ENCODE measurements around the gene SDK1. TPM values are rescaled to one million over a fixed set of nuclear protein-coding genes. Genes with fewer than 3 reads are reported as not detected.

SDK1 gene
- total and polyA plus RNA-seq, 2 donors (not counting 3 experiments of a cell fraction or from before 2014, with no cell fraction given), result 1.6 to 3.9 TPM

DNA sequence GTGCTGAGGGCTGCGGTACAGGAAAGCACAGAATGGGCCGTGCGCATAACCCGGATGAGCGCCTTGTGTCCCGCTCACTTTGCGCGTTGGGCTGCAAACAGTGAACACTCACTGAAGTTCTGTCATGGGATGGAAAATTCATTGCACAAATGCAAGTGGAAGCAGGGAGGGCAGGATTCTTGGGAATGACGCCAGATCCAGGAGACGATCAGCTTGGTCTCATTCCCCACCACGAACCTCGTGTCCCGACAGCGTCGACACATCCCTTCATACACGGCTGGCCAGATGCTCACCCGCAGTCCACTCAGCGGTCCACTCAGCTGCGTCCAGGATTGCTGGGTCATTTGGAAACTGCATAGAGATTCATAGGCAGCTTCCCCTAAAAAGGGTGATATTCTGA, 607.1 kb downstream of the SDK1 start:
- no peak for DNase-seq (ENCODE audit: low read depth, low spot score)
- intact Hi-C loops (cut with micrococcal nuclease), result no loop called here
- H3K4me2 ChIP-seq (ENCODE audit: insufficient read depth, low read length), result no peak overlapping the region
- no peak overlapping the region for H3K4me3 ChIP-seq (replicated peaks in 1 of 3; ENCODE audit: insufficient read depth in 1 of 3, low read depth in 1 of 3, low read length in 3 of 3)
- dilution Hi-C loops (cut with MboI; ENCODE audit: extremely low pct_ligation_motif_present, low sequenced_read_pairs), result no loop called here
- H3K9me3 ChIP-seq (replicated peaks; ENCODE audit: control insufficient read depth, insufficient read depth, low read length), result no peaks in the 10 kb centered on the region
- ChIA-PET CTCF (no interaction called here), POLR2A (no interaction called here)
- no peak overlapping the region for H2AFZ ChIP-seq (ENCODE audit: low read depth, low read length)
- no peaks in the 10 kb centered on the region for H4K20me1 ChIP-seq (replicated peaks; ENCODE audit: control insufficient read depth, extremely low read depth, insufficient read depth, low read length)
- no peak for FAIRE-seq
- TF ChIP-seq FOS (IDR thresholded peaks at IDR 0.05; ENCODE audit: borderline replicate concordance, insufficient read depth, low read length) (no peak), POLR2A (IDR thresholded peaks at IDR 0.05; ENCODE audit: low read depth, low read length) (no peak), EZH2 (IDR thresholded peaks at IDR 0.05; ENCODE audit: borderline replicate concordance, low read depth, low read length, severe bottlenecking) (no peak), JUN (IDR thresholded peaks at IDR 0.05; ENCODE audit: borderline replicate concordance, insufficient read depth, insufficient read length, low read depth) (no peak), GATA2 (IDR thresholded peaks at IDR 0.05; ENCODE audit: insufficient read depth, insufficient read length, low read depth, low read length) (no peak), MYC (IDR thresholded peaks at IDR 0.05; ENCODE audit: low read depth, low read length) (no peak)
- BruUV-seq (replicated peaks), result no TSS peak
- H3K9me1 ChIP-seq (replicated peaks; ENCODE audit: control insufficient read depth, extremely low read depth, insufficient read depth, low read length), result no peaks in the 10 kb centered on the region
- no peaks in the 10 kb centered on the region for H3K4me1 ChIP-seq (ENCODE audit: control insufficient read depth, extremely low read depth, insufficient read depth, low read length)
- no peaks in the 10 kb centered on the region for H3K79me2 ChIP-seq (ENCODE audit: control insufficient read depth, insufficient read depth, low read length)
- no peaks in the 10 kb centered on the region for H3K27me3 ChIP-seq (ENCODE audit: control insufficient read depth in 2 of 2, insufficient read depth in 2 of 2, low read length in 2 of 2)
- no peaks in the 10 kb centered on the region for H3K36me3 ChIP-seq (ENCODE audit: control insufficient read depth in 2 of 2, extremely low read depth in 1 of 2, insufficient read depth in 2 of 2, low read length in 2 of 2)
- H3K27ac ChIP-seq (ENCODE audit: insufficient read depth, low read depth, low read length), result no peak overlapping the region
- no peak overlapping the region for H3K9ac ChIP-seq (replicated peaks; ENCODE audit: extremely low read depth, insufficient read depth, low read length)

DNA sequence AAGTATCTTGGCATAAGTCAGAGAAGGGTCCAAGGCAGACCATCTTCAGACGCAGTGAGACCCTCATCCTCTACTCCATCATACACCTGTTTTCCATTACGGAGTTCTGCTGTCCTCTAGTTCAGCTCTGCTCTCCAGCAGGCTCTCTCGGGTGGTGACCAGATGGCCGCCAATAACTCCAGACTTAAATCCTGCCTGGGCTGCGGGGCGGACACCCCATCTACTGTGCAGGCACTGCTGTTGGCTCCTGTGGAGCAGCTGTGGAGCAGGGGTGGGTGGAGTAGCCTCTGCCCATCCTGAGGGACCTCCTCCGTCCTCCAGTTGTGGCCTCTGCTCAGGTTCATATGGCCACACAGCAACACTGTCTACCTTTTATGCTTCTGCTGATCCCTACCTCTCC, 608.1 kb downstream of the SDK1 start:
- Histone ChIP-seq H3K9me1 (replicated peaks; ENCODE audit: control insufficient read depth, extremely low read depth, insufficient read depth, low read length) (no peaks in the 10 kb centered on the region), H4K20me1 (replicated peaks; ENCODE audit: control insufficient read depth, extremely low read depth, insufficient read depth, low read length) (no peaks in the 10 kb centered on the region), H3K4me1 (ENCODE audit: control insufficient read depth, extremely low read depth, insufficient read depth, low read length) (no peaks in the 10 kb centered on the region), H2AFZ (ENCODE audit: low read depth, low read length) (no peak overlapping the region), H3K4me2 (ENCODE audit: insufficient read depth, low read length) (no peak overlapping the region), H3K27ac (ENCODE audit: insufficient read depth, low read depth, low read length) (no peak overlapping the region), H3K79me2 (ENCODE audit: control insufficient read depth, insufficient read depth, low read length) (no peaks in the 10 kb centered on the region), H3K4me3 (replicated peaks in 1 of 3; ENCODE audit: insufficient read depth in 1 of 3, low read depth in 1 of 3, low read length in 3 of 3) (no peak overlapping the region), H3K36me3 (ENCODE audit: control insufficient read depth in 2 of 2, extremely low read depth in 1 of 2, insufficient read depth in 2 of 2, low read length in 2 of 2) (no peaks in the 10 kb centered on the region), H3K9me3 (replicated peaks; ENCODE audit: control insufficient read depth, insufficient read depth, low read length) (no peaks in the 10 kb centered on the region), H3K27me3 (ENCODE audit: control insufficient read depth in 2 of 2, insufficient read depth in 2 of 2, low read length in 2 of 2) (no peaks in the 10 kb centered on the region), H3K9ac (replicated peaks; ENCODE audit: extremely low read depth, insufficient read depth, low read length) (no peak overlapping the region)
- intact Hi-C loops (cut with micrococcal nuclease), result no loop called here
- ChIA-PET CTCF (no interaction called here), POLR2A (no interaction called here)
- no TSS peak for BruUV-seq (replicated peaks)
- dilution Hi-C loops (cut with MboI; ENCODE audit: extremely low pct_ligation_motif_present, low sequenced_read_pairs), result no loop called here
- FAIRE-seq (no peak), DNase-seq (ENCODE audit: low read depth, low spot score) (no peak)
- TF ChIP-seq POLR2AphosphoS5 (IDR thresholded peaks at IDR 0.05; ENCODE audit: insufficient read depth, low read depth, low read length) (no peak), FOS (IDR thresholded peaks at IDR 0.05; ENCODE audit: borderline replicate concordance, insufficient read depth, low read length) (no peak), POLR2A (IDR thresholded peaks at IDR 0.05; ENCODE audit: low read depth, low read length) (no peak), EZH2 (IDR thresholded peaks at IDR 0.05; ENCODE audit: borderline replicate concordance, low read depth, low read length, severe bottlenecking) (no peak), MYC (IDR thresholded peaks at IDR 0.05; ENCODE audit: low read depth, low read length) (no peak), GATA2 (IDR thresholded peaks at IDR 0.05; ENCODE audit: insufficient read depth, insufficient read length, low read depth, low read length) (no peak), JUN (IDR thresholded peaks at IDR 0.05; ENCODE audit: borderline replicate concordance, insufficient read depth, insufficient read length, low read depth) (no peak)
- TF ChIP-seq, protein P1, sequence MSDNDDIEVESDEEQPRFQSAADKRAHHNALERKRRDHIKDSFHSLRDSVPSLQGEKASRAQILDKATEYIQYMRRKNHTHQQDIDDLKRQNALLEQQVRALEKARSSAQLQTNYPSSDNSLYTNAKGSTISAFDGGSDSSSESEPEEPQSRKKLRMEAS (IDR thresholded peaks at IDR 0.05; ENCODE audit: insufficient read depth, insufficient read length), result no peak
- TF ChIP-seq, protein P2, sequence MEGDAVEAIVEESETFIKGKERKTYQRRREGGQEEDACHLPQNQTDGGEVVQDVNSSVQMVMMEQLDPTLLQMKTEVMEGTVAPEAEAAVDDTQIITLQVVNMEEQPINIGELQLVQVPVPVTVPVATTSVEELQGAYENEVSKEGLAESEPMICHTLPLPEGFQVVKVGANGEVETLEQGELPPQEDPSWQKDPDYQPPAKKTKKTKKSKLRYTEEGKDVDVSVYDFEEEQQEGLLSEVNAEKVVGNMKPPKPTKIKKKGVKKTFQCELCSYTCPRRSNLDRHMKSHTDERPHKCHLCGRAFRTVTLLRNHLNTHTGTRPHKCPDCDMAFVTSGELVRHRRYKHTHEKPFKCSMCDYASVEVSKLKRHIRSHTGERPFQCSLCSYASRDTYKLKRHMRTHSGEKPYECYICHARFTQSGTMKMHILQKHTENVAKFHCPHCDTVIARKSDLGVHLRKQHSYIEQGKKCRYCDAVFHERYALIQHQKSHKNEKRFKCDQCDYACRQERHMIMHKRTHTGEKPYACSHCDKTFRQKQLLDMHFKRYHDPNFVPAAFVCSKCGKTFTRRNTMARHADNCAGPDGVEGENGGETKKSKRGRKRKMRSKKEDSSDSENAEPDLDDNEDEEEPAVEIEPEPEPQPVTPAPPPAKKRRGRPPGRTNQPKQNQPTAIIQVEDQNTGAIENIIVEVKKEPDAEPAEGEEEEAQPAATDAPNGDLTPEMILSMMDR (IDR thresholded peaks at IDR 0.05; ENCODE audit: extremely low read depth in 1 of 2, insufficient read depth in 1 of 2, low read depth in 1 of 2, low read length in 2 of 2), result no peak

Data from endothelial cell of umbilical vein (primary cell).